ENCODE data around the gene METTL26.

Gene METTL26

DNA sequence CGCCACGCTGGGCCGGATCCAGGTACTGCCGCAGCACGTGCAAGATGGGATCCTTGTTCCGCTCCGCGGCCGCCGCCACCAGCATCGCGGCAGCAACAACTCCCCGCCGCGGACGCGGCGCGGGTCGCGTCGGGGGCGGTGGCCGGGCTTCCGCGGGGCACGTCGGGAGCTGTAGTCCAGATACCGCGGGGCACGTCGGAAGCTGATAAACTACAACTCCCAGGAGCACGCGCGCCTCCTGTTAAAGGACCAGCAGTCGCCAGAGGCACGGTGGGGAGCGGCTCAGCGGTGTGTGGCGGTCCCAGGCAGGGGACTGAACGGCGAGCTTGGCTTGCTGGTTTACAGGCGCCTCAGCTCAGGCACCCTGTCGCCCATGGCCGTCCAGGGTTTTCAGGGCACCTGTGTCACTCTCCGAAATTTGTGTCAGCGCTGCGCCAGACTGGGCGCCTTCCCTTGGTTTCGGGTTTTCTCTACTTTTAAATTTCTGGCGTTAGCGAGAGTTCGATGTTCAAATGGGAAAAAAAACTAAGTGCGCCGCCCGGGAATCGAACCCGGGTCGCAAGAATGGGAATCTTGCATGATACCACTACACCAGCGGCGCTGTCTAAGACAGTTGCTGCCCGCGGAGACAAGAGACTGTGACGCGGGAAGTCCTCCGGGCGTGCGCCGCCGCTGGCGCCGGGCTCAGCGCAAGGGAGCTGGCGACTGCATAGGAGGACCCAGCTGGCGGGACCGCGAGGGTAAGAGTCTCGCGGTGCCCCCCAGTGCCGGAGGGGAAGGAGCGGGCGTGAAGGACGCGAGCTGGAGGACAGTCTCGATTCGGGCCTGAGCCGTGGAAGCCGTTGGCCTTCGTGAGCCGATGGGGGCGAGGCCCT, at the start of gene METTL26:
Gene METTL26 (minus strand): TSS at position 100 of the 875 bp plus-strand sequence. CDS start 15 bp downstream, at position 85.
- peak; percentile 87 for DNase-seq

DNA sequence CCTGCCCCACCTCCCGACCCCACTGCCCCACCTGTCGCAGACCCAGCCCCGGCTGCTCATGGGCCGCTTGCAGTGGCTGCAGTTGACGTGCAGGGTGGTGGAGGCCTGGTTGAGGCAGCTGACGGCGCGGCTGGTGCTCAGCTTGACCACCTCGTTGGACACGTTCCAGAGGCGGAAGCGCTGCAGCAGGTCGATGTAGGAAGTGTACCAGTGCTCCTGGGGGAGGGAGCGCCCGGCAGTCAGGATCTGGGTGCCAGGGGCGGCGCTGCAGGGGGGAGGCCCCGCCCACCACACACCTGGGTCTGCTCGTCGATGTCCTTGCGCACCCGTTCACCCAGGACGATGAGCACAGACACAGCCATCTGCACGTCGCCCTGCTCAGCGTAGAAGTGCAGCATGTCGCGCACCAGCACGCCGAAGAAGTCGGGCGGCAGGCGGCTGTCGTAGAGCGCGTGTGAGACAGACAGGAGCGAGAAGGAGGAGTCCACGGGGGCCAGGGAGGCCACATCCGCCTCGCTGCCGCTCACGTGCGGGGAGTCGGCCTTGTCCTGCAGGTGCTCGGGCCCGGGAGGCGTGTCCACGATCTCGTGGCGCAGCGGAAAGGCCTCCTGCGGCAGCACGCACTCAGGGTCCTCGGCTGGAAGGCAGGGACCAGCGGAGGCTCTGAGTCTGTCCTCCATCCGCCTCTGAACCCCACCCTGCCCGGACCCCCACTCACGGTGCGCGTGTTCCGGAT, 49.0 kb upstream of the METTL26 start:
- no peak for DNase-seq

DNA sequence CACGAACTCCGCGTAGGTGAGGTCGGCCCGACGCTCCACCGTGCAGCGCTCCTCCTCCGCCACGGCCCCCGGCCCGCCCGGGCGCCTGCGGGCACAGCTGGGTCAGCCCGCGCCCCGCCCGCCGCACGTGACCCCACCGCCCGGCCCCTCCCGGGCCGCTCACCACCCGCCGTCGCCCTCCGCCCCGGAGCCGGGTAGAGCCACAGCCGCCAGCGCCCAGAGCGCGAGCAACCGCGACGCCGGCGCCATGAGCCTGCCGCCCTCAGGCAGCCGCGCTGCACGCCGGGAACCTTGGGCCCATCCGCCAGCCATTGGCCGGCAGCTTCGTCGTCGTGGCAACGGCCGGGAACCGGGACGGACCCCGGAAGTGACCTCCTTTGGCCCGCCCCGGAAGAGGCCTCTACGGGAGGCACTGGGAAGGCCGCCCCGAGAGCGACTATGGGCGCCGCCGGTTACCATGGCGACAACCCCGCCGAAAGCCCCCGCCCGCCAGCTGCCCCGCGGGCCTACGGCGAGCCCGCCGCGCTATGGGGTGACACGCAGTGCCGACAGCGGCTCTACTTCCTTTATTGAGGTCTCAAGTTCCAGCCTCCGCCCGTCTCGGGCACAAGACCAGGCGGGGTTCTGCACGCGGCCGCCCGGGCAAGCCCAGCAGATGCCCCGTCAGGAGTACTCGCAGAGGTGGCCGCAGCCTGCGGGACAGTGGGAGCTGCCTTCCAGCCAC, 48.1 kb upstream of the METTL26 start, which contains the start of gene JMJD8:
Gene JMJD8 (minus strand): TSS at position 264 of the 724 bp plus-strand sequence. CDS start 15 bp downstream, at position 249.
- peak; percentile 83 for DNase-seq

DNA sequence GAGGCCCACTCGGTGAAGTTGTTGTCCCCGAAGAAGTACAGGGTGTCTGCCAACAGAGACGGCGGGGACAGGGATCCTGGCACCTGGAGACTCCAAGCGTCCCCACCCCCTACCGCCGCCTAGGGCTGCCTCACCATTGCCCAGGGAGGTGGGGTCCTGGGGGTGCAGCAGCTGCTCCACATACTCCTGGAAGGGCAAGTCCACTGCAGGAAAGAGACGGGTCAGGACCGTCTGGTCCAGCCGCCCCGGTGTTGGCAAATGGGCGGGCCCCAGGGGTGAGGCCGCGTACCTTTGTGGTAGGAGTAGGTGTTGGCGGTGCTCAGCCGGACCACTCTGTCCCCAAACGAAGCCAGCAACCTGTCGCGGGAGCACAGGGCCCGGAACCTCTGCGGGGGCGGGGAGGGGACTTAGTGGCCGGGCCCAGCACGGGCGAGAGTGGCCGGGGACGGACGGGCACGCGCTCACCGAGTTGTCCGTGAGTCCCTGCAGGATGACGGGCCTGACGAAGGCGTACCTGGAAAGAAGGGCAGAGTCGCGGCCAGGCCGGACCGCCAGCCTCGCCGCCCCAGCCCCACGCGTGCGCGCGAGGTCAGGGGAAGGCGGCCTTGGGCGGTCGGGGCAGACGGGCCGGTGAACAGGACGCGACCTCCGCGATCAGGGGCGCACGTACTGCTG, 47.4 kb upstream of the METTL26 start:
- no peak for DNase-seq

DNA sequence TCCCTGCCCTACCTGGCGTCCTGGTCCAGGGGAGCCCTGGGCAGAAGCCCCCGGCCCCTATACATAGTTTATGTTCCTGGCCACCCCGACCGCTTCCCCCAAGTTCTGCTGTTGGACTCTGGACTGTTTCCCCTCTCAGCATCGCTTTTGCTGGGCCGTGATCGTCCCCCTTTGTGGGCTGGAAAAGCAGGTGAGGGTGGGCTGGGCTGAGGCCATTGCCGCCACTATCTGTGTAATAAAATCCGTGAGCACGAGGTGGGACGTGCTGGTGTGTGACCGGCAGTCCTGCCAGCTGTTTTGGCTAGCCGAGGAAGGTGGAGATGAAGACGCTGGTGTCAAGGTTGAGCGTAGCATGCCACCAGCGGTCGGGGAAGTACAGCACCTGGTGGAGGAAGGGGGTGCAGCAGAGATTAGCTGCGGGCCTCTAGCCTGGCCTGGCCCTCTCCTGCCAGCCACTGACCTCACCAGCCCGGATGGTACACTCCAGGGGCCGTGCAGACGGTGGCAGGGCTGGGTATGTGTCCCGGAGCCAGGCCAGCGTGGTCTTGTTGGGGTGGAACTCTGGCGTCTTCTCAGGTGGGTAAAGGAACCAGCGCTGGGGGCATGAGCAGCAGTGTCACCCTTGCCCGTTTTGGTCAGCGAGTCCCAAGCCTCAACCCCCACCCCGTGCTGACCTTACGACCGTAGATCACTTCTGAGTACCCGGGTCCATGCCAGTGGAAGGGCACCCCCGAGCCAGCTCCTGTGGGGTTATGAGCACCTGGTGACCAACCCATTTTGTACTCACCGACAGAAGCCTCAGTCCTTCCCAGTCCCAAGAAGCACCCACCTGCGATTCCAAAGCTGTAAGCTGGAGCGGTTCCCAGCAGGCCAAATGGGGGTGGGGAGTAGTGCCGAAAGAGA, 46.6 kb upstream of the METTL26 start:
- DNase-seq: no peak

DNA sequence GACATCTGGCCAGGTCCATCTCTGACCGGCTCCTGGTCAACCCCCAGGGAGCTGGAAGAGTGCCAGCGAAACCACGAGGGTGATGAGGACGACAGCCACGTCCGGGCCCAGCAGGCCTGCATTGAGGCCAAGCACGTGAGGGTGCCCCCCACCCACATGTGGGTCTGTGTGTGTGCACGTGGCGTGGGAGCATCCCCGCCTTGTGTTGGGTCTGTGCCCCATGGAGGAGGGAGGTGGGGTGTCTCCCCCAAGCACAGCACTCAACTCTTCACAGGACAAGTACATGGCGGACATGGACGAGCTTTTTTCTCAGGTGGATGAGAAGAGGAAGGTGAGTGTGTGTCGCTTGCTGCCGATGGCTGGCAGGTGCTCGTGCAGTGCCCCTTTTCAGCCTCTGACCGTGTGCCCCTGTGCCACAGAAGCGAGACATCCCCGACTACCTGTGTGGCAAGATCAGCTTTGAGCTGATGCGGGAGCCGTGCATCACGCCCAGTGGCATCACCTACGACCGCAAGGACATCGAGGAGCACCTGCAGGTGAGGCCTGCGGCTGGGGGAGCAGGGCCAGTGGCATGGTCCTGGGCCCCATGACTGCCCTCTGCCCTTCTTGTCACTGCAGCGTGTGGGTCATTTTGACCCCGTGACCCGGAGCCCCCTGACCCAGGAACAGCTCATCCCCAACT, 45.8 kb upstream of the METTL26 start:
- DNase-seq: no peak

DNA sequence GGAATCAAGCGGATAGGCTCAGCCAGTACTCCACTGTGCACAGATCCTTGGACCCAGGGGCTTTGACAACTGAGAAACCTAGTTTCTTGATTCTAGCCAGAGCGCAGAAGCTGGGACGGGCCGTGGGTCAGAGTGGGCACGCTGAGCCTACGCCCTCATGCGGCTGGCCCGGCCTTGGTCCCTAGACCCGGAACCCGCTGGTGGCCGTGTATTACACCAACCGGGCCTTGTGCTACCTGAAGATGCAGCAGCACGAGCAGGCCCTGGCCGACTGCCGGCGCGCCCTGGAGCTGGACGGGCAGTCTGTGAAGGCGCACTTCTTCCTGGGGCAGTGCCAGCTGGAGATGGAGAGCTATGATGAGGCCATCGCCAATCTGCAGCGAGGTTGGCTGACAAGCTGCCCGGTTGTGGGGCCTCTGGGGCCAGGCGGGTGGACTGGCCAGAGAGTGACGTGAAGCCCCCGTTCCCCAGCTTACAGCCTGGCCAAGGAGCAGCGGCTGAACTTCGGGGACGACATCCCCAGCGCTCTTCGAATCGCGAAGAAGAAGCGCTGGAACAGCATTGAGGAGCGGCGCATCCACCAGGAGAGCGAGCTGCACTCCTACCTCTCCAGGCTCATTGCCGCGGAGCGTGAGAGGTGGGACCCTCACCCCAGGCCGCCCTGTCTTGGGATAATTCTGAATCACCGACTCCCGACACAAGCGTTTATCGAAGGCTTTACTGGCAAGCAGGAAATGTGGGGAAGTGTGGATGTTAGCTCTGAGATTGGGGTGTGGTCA, 45.1 kb upstream of the METTL26 start:
- DNase-seq: no peak

DNA sequence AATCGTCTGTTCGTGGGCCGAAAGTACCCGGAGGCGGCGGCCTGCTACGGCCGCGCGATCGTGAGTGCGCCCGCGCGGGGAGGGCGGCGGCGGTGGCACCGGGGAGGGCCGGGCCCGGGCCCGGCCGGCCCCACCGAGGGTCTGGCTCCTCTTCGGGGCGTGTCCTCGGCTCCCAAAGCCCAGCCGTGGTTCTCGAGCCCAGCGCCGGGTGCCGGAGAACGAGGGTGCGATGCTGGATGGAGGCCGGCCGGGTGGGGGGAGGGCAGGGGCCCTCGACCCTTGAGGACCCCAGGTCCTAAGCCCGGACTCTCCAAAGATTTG, 44.5 kb upstream of the METTL26 start:
- no peak for DNase-seq

DNA sequence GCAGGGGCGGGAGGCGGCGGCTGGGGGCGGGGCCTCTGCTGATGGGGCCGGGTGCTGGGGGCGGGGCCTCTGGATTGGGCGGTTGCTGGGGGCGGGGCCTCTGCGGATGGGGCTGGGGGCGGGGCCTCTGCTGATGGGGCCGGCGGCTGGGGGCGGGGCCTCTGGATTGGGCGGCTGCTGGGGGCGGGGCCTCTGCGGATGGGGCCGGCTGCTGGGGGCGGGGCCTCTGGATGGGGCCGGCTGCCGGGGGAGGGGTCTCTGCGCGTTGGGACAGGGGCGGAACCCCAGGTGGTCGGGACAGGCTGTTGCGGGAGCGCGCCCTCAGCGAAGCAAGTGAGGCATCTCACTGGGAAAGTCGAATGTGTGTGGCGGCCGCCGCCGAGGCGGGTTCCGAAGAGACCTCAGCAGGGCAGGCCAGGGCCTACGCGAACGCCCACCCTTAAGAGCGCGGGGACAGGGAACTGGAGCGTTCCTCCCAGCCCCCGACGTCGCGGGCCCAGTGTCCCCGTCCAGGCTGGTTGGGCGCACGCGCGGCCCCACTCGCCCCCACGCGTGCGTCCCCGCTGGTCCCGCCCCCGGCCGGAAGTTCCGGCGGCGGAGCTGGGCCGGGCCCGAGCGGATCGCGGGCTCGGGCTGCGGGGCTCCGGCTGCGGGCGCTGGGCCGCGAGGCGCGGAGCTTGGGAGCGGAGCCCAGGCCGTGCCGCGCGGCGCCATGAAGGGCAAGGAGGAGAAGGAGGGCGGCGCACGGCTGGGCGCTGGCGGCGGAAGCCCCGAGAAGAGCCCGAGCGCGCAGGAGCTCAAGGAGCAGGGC, 43.9 kb upstream of the METTL26 start, which contains the start of gene STUB1:
Gene STUB1 (plus strand): TSS at position 597 of the 811 bp plus-strand sequence. CDS start 116 bp downstream, at position 713.
- peak; percentile 78 for DNase-seq

DNA sequence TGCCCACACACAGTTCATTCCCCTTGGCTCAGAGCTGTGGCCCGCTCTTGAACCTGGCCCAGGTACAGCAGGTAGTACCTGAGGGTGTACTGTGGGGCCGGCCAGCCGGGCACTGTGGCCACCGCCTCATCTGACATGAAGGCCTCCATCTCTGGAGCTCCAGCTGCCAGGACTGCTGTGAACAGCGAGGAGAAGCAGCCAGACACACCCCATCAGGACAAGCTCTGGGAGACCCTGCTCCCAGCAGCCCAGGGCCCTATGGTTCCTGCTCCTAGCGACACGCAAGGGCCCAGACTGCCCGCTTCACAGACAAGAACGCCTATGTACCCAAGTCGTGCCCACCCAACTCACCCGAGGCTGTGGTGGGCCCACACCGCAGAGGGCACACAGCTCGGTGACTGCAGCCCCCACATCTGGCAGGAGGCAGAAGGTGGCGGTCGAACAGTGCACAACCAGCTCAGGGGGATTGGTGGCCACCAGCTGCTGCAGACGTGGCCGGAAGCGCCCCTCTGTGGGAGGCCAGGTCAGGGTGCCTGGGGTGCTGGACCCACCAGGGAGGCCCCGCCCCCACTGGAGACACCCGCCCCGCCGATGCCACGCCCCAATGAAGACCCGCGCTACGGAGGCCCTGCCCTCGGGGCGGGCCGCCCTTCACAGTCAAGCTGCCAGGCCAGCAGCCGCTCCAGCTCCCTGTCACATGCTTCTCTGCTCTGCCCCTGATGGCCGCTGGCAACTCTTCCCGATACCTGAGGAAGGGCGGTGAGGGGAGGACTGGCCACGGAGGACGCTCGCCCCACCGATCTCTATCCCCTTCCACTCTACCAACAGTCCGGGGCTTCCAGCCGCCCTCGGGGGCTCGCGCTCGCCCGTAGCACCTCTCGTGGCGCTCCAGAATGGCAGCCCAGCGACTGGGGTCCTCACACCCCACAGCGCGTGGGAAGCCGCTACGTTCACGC, 43.0 kb upstream of the METTL26 start:
- DNase-seq: peak; percentile 54

DNA sequence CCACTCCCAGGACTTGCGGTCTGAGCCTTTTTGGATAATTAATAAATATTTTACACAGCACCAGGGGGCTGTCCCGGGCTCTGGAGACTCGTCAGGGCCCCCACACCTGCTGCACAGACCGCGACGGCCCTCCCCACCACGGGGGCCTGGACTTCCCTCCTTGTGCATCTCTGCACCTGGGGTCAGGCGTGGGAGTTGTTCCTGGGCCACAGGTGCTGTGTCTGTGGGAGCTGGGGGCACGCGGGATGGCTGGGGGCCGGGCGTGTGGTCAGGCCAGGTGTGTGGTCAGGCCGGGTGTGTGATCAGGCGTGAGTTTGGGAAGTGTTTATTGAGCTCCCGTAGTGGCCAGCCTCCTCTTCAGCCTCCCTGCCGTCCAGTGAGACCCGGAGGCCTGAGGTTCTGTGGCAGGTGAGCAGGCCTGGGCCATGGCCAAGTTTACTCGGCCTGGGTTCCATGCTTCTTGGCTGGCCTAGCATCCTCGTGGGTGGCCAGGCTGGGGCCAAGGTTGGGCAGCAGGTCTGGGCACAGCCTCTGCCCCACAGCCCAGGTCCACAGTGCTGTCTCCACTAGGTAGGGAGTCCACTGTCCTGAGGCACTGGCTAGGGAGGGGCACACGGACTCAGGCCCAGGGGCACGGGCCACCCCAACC, 42.2 kb upstream of the METTL26 start:
- DNase-seq: no peak

DNA sequence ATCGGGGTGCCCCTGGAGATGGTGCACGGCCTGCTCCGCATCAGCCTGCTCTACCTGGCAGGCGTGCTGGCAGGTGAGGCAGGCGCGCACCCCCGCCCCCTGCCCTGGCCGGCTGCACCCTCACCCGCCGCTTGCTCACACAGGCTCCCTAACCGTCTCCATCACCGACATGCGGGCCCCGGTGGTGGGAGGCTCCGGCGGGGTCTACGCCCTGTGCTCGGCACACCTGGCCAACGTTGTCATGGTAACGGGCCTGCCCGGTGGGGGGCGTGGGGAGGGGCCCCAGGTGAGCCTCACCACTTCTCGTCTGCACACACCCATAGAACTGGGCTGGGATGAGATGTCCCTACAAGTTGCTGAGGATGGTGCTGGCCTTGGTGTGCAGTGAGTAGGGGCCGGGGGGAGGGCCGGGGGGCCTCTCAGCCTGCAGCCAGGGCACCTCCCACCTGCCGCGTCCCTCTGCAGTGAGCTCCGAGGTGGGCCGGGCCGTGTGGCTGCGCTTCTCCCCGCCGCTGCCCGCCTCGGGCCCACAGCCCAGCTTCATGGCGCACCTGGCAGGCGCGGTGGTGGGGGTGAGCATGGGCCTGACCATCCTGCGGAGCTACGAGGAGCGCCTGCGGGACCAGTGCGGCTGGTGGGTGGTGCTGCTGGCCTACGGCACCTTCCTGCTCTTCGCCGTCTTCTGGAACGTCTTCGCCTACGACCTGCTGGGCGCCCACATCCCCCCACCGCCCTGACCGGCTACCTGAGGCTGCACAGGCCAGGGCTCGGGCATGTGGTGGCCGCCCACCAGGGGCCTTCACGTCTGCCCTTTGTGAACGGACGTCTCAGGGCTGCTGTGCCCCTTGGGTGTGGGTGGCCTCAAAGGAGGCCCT, 41.4 kb upstream of the METTL26 start:
- no peak for DNase-seq

DNA sequence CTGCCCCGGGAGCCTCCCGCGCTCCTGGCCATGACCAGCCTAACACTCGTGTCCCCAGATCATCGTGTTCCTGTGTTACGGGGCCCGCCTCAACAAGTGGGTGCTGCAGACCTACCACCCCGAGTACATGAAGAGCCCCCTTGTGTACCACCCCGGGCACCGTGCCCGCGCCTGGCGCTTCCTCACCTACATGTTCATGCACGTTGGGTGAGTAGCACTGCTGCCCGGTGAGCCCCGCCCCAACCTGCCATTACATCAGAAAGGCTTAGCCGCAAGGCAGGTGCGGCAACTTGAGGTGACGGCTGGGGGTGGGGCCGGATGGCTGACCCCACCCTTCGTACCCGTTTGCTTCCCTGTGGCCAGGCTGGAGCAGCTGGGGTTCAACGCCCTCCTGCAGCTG, 40.8 kb upstream of the METTL26 start:
- no peak for DNase-seq

DNA sequence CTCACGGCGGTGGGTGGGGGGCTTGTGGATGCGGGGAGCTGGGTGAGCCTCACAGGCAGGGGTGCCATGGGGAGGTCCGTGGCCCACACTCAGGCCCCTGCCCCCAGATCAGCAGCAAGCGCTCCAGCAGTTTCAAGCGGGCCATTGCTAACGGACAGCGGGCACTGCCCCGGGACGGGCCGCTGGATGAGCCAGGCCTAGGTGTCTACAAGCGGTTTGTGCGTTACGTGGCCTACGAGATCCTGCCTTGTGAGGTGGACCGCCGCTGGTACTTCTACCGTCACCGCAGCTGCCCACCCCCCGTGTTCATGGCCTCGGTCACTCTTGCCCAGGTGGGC, 40.4 kb upstream of the METTL26 start:
- DNase-seq: no peak

DNA sequence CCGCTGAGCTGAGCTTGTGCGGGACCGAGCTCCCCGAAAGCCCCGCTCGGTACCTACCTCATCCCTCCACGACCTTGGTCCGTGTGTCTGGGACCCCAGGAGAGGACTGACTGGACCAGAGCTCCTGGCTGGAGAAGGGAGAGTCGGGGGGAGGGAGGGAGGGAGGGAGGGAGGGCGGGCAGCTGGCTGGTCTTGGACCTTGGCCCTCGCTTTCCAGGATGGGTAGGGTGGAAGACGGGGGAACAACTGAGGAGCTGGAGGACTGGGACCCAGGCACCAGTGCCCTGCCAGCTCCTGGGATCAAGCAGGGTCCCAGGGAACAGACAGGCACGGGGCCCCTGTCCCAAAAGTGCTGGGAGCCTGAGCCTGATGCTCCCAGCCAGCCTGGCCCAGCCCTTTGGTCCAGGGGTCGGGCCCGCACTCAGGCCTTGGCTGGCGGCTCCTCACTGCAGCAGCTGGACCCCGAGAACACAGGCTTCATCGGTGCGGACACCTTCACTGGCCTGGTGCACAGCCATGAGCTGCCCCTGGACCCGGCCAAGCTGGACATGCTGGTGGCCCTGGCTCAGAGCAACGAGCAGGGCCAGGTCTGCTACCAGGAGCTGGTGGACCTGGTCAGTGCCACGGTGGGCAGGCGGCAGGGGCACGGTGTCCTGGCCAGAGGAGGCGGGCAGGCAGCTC, 39.9 kb upstream of the METTL26 start:
- DNase-seq: no peak
